SHP77 treated with DMSO at 0.1 percent for 48 hours (cell line): ENCODE data around the gene R3HDM2.
A peak's percentile ranks its signal among the peaks of the same experiment; 100 is the strongest.

ENCODE experiments used
- DNase-seq: peaks from one replicate; lab custom pipeline; 2025; lab: John Stamatoyannopoulos, UW

Gene R3HDM2

DNA sequence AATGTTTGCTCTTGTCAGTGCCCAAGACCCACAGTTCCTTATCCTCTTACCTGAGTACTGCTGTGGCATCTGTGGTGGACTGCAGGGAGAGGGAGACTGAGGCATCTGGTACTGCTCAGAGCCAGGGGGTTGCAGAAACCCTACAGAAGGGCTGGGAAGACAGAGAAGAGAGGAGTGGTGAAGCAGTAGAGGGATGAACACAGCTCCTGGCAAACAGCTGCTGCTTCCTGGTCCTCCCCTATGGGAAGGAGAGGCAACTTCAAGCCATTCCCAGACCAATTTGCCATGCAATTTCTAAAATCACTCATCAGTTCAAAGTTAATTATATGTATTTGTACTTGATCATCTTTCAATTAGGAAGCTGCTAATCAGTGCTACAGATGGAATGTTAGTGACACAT is 164.2 kb downstream of the R3HDM2 start:
- no peak for DNase-seq

DNA sequence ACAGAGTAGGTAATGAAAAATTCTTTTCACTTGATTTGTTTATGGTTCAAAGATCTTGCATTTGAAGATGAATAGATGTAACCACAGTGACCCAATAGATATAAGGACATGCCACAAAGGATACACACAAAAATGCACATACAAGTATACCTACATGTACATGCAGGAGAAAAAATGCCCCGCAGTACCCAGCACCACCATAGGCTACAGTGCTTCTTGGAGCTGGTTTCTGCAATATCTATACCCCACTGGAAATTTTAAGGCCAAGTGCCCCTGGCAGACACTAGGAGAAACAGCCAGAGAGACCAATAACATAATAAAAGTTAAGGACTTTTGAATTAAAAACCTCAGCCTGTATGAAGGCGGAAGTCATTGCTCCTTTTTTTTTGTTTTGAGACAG is 167.7 kb downstream of the R3HDM2 start:
- no peak for DNase-seq

DNA sequence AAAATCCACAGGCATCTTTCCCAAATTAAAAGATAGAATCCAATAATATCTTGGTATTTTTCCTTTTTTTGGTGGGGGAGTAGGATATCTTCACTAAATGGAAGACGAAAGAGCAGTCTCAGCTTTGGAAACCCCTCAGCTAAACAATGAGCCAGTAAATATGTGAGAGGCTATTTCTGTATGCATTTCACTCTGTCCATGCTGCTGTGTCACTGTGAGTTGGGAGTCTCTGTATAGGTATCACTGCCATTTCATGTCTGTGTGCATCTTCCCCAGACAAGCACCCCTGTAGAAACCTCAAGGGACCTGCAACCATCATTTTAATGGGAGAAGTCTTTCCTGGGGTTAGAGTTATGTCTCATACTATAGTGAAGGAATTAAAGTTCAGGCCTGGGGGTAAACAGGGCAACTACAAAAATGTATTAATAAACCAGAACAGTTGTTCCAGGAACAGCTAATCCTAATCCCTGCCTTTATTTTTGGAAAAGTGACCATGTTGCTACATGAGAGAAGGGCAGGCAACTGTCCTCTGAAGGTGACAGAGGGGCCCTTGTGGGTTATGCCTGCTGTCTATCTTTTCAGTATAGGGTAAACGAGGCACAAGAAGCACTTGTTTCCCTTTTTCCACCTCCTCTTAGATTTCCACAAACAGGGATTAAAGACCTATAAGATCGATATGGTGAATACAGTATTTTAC is 168.6 kb downstream of the R3HDM2 start:
- DNase-seq = no peak

DNA sequence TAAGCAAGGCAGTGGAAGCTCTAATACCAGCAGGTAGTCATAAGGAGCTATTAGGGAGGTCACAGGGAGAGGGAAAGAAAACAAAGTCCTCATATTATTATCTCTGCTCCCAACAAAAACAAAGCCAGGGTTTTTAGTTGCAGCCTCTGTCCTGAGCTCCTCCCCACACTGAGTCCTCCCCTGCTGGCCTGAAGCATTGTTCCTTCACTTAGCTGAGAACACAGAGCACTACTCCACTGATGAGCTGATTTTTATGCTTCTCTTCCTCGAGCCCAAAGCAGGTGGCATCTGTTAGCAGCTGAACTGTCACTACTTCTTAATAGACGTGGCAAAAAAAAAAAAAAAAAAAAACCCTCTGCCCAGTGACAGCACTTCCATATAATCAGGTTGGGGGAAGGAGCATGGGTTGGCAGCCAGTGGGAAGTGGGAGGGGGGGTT is 169.4 kb downstream of the R3HDM2 start:
- DNase-seq = no peak

DNA sequence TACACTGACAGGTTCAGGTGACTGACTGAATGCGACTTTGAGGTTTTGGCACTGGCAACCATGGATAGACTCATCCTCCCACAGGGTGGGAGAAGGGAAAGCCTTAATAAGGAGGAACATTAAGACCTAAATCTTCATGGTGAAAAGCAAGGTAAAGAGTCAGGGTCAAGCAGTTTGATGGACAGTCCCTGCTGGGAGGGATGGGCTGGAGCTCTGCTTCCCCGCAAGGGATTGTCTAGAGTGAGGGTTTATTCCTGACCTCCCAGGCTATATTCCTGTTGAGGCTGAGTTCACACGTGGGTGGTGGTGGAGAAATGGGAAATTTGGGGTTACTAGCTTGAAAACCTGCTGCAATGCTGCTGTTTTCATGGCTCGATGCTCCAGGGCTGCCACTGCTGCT is 170.5 kb downstream of the R3HDM2 start:
- DNase-seq = no peak

DNA sequence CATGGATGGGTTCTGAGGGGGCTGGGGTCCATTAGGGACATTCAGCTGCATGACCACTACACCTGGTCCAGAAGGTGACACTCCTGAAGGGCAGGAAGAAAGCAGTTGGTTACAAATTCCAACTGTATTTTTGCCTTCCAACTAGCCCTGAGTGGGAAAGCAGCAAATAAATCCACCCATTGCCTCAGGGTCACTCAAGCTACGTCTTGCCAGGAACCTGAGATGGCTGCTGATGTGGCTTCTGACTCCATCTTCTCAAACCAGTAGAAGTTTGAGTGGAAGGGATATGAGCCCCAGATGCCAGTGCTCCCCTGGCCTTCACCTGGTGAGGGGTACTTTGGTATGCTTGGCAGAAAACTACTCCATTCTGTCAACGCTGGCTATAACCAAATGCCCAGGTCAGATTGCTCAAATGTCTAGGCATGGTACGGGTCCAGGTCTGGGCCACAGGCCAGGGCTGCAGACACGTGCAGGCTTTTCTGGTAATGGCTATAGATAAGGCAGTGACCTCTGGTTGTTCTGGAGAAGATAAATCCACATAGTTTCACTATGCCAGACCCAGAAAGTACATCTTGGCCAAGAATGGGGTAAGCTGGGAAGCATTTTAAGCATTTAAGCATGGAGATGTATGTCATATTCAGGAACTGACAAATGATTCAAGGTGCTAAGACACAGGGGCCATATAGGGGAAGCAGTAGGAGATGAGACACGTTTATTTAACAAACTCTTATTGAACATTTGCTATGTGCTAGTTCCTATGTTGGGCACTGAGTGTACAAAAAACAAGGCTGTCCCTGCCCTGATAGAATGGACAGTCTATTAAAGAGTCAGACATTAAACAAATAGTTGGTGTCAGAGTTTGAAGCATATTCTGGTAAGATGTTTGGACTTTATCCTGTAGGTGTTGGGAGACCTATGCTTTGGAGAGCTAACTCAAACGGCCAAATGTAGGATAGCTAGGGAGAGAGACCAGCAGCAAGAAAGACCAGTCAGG is 171.6 kb downstream of the R3HDM2 start:
- no peak for DNase-seq

DNA sequence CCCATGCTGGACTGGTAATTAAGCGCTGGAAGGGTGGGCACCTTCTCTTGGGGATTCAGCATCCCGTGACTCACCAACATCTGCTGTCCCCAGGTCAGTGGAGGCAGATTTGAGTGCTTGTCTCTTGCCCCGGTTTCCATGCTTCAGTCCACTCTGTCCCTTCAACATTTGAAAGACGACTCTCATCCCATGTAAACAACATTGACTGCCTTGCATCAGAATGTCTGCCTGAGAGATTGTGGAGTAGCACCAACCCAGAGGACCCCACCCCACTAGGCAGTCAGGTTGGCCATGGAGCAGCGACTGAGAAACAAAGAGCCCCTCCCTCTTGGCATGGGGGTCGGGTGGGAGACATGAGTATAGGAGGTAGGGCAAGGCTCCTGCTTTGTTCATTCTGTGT is 174.9 kb downstream of the R3HDM2 start:
- no peak for DNase-seq

DNA sequence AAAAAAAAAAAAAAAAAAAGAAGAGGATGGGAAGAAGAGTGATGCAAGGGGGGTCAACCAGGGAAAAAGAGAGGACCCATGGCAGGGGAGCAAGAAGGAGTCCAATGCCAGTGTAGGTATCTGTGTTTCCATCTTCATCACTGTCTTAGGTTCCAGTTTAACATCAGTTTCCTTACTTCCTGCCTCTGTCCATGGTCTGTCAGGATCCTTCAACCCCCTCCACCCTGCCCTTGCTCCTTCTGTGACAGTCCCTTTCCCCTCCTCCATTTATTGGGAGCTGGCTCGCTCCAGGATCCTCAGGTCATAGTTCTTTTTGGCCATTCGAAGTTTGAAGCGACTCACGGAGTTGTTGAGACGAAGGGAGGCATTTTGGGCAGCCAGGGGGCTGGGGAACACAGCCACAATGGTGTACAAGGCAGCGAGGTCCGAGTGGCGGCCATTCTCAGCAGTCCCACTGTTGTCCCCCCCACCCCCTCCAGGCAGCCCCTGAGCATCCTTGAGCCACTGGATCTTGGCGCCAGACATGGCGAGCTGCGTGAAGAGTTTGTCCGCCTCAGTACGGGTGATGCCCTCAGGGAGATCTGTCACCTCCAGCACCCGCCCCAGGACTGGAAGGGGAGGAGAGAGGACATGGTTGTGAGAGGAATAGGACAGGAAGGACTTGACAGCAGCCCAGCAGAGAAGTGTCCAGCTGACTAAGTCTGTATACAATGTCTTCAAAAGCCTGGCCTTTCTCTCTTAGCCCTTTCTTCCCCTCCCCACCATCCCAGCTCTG is 176.2 kb downstream of the R3HDM2 start:
- DNase-seq = no peak

DNA sequence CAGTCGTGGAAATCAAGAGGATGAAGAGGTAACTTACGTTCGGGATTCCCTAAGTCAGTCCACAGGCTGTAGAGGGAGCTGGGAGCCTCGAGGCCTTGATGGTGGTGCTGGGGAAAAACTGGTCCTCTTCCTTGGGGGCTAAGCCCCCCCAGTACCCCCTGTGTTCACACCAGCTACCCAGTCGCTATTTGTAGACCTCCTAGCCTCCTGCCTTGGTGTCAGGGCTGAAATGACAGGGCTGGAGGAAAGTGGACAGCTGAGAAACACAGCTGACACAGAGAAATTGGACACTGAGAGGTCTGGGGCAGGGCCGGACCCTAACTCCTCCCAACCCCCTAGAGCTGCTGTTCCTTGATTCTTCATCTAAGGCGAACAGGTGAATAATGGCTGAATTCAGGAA is 179.9 kb downstream of the R3HDM2 start, which contains the start of gene STAC3:
Gene STAC3 (minus strand): TSS at position 232 of the 400 bp plus-strand sequence. CDS start 1,551 bp downstream, outside the sequence.
- DNase-seq = no peak

DNA sequence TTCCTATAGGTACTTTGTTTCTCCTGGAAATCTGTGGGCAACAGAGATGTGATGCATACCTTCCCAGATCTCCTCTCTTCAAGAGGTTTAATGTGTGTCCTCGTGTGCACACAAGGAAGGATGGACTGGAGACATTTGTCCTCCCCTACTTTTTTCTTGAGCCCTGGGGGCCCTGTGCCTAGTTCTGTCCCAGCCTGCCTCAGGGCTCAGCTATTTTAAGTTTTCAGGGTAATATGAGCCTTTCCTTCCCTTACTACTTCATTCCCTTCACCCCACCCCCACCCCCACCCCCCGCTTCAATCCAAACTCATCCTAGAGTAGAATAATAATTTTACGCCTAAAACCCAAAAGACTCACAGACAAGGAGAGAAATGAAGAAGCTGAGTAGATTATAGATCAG is 180.3 kb downstream of the R3HDM2 start:
- DNase-seq = no peak

DNA sequence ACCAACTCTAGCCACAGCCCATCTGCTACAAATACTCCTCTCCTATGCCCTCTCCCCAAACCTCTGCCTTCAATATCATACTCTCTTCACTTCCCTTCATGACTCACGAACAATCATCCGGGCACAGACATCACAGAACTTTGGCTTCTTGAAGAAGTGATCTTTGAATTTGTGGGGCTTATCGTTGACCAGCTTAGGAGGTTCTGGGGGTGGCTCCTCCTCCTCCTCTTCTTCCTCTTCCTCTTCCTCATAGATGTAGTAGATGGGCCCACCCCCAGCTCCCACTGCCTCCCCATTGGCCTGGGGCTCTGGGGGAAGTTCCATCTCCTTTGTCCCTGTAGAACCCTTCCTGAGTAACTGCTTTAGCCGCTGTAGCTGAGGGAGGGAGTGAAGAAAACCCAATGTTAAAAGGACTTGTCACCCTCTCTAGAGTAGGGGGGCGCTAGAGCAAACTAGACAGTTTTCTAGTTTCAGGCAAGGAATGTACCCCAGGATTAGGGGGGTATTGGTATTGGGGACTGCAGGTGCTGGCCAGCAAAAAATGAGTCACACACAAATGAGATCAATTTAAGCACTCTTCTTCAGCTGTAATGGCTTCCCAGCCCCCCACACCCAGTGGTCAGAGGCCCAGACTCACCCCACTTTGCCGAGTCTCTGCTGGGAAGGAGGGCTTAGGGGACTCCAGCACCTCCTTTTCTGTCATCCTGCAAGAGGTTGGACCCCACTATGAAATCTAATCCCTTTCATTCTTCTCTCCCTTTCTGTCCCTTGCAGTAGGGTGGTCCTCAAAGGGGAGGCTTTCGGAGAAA is 181.7 kb downstream of the R3HDM2 start:
- DNase-seq = no peak

DNA sequence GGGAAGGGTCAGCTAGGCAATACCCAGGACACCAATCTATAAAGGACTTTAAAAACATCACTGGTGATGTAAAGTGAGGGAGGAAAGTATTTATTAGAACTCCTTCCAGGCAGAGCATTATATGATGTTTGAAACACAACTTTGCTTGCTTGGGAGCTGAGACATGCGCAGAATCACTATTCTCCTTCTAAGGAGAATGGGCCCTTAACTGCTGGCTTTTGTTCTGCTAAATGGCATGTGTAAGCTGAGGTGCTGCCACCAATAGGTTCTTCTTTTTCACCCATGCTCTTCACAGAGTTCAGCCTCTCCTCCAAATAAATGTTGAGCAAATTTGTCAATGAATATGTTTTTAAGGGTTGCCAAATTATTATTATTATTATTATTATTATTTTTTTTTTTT is 183.8 kb downstream of the R3HDM2 start:
- DNase-seq = no peak

DNA sequence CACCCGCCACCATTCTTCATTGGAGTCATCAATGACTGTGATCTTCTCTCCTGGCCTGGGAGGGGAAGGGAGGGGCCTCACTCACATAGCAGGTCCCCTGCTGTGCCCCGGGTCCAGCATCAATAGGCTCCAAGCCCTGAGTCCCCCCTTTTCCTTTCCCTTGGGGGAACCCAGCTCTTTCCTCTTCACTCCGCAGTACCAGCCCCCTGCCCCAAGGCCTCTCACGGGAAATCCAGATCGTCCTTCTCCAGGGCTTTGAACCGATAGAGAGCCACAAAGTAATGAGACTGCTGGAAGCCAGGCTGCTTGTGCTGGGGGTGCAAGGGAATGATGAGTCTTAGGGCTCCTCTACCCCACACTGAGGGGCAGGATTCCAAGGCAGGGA is 186.5 kb downstream of the R3HDM2 start:
- DNase-seq = no peak

DNA sequence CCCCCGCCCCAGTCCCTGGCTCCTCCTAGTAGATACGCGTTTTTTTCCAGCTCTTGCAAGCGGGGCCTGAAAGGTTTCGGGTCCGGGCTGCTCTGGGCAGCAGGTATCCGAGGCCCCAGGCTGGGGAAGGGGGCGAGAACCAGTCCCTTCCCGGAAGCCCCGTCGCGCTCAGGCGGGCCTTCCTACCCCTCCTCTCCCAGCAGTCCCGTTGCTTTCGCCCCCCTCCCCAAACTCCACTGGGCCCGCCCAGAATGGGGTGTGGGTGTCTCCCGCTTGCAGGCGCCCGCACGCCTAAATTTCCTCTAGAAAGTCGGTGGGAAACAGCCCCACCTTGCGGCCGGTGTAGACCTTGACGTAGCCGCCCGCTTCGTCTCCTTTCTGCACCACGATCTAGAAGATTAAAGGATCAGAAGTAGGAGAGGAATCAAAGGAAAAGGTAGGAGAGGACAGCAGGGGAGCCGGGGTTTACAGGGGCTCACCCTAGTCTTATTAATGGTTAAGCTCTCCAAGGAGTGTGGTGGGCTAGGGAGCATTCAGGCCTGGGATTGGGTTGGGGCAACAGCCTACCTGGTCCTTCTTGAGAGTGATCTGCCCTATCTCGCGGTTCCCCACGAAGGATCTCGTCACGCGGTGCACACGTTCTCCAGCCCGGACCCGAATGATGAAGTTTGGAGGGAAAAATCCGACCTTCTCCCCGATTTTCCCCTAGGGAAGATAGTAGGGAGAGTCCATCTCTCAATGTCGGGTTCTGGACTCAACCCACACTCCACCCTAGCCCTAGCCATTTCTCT is 187.1 kb downstream of the R3HDM2 start:
- DNase-seq = peak; percentile 19

DNA sequence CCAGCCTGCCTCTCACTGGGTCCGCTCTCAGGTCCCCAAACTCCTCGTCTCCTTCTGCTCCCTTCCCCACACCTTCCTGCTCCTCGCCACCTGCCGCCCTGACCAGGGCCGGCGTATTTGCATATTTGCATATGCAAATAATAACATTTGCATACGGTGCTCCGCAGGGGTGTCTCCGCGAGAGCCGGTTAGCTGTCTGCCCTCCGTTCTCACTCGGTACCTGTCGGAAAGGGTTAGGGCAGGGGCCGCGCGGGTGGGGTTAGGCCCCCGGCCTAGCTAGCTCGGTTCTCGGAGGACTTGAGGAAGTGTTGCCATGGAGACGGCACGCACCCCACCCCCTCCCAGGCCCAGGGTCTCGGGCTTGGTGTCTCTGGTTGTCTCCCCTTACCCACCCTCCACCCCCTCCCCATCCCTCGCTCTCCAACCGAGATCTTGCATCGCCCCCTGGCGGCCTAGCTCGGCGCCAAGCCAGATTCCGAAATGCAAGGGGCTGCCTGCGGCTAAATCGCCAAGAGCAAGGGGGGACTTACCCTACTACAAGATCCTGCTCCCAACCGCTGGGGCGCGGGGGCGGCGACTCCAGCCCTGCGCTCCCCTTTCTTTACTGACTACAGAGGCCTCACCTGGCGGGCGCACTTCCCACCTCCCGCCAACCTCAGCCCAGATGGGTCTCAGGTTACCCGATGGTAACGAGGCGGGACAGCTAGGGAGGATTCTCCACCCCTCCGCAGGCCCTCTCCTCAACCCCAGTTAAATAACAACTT is 188.0 kb downstream of the R3HDM2 start:
- peak; percentile 39 for DNase-seq

DNA sequence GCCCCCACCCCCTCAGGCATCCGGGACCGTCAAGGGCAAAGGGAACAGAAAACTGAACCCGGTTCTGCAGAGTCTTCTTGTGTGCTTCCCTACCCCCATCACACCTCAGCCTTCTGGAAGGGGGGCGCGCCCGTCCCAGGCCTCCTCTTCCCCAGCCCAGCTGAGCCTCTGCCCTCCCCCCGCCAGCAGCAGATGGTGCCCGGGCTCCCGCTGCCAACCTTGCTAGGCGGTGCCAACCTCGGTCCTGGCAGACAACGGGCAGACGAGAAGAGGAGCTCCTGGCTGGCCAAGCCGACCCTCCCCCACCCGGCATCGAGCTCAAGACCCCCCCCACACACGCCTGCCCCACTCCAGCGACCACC is 188.5 kb downstream of the R3HDM2 start:
- DNase-seq = no peak

DNA sequence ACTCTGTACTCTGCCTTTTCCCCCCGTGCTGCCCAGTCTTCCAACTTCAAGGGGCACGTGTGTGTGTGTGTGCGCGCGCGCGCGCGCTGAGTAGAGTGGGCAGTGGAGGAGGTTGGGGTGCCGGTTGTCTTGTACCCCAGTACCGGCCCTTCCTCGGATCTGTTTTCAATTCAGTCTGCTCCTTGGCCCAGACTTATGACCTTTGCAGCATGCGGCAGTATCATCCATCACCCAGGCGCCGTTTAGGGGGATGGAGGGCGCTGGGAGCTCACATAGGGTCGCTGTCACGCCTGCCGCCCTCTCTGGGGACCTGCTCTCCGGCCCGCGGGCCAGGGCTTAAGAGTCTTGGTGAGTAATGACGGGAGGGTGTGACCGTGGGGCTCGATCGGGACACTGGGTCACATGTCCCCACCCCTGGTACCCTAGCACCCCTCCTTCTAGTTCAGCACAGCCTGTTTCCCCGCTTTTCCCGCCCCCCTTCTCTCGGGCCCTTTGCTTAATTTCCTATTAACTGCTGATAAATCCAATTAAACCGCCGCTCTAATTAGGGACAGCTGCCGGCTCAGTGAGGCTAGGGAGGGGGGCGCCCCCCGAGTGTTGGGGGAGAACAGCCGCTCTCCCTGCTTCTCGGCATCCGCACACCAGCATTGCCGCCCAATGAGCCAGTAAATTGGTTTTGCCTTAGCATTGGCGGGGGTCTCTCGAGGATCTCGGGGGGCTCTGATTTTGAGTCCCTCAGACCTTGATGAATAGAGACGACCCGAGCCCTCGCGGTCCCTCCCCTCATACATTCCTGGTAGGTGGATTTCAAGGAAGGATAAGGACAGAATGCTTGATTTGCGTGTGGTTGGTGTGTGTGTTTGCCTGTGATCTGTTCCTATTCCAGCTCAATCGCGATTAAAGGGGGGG is 189.2 kb downstream of the R3HDM2 start:
- DNase-seq = no peak

DNA sequence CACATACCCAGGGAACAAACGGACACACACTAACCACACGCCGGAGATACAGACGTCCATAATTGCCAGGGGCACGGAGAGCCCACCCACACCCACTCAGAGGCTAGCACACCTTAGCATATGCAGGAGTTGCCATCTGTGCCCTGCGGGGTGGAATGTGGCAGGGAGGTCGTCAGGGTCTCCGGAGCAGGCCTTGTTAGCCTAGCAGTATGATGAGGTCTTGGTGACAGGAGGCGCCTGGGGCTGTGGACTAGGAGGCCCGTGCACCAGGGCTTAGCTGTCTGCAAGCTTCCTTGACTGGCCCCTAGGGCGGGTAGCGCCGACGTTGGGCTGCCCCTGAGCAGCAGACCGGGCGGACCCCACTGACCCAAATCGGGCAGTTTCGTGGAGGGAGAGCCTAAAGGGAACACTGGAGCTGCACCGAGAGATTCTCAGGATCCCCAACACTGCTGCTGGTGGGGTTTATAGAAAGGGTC is 189.9 kb downstream of the R3HDM2 start:
- no peak for DNase-seq
